Measurements from ENCODE around the gene MLLT3.

The MLLT3 gene

GRCh38 chr9:20559231-20559890 lies 62.9 kb downstream of the MLLT3 start:
- DNase-seq (ENCODE audit: low read depth in 2 of 2, low spot score in 1 of 2), result no peak

- DNase-seq (ENCODE audit: low read depth in 2 of 2, low spot score in 1 of 2), result no peak
Measured at GRCh38 chr9:20558566-20559016, 63.7 kb downstream of the MLLT3 start.

- no peak for DNase-seq (ENCODE audit: low read depth in 2 of 2, low spot score in 1 of 2)
Measured at GRCh38 chr9:20557890-20558565, 64.3 kb downstream of the MLLT3 start.

GRCh38 chr9:20557285-20557684 lies 65.0 kb downstream of the MLLT3 start:
- no peak for DNase-seq (ENCODE audit: low read depth in 2 of 2, low spot score in 1 of 2)

- no peak for DNase-seq (ENCODE audit: low read depth in 2 of 2, low spot score in 1 of 2)
Measured at GRCh38 chr9:20553558-20554149, 68.6 kb downstream of the MLLT3 start.

- no peak for DNase-seq (ENCODE audit: low read depth in 2 of 2, low spot score in 1 of 2)
Measured at GRCh38 chr9:20552874-20553557, 69.3 kb downstream of the MLLT3 start.

GRCh38 chr9:20551835-20552234 lies 70.5 kb downstream of the MLLT3 start:
- DNase-seq (ENCODE audit: low read depth in 2 of 2, low spot score in 1 of 2), result no peak

- DNase-seq (ENCODE audit: low read depth in 2 of 2, low spot score in 1 of 2), result no peak
Measured at GRCh38 chr9:20551236-20551635, 71.1 kb downstream of the MLLT3 start.

GRCh38 chr9:20550326-20550725 lies 72.0 kb downstream of the MLLT3 start:
- no peak for DNase-seq (ENCODE audit: low read depth in 2 of 2, low spot score in 1 of 2)

- no peak for DNase-seq (ENCODE audit: low read depth in 2 of 2, low spot score in 1 of 2)
Measured at GRCh38 chr9:20549053-20549452, 73.2 kb downstream of the MLLT3 start.

- DNase-seq (ENCODE audit: low read depth in 2 of 2, low spot score in 1 of 2), result no peak
Measured at GRCh38 chr9:20545023-20545622, 77.2 kb downstream of the MLLT3 start.

GRCh38 chr9:20540169-20540863 lies 82.0 kb downstream of the MLLT3 start:
- DNase-seq (ENCODE audit: low read depth in 2 of 2, low spot score in 1 of 2), result no peak

GRCh38 chr9:20538956-20539355 lies 83.3 kb downstream of the MLLT3 start:
- DNase-seq (ENCODE audit: low read depth in 2 of 2, low spot score in 1 of 2), result no peak

- no peak for DNase-seq (ENCODE audit: low read depth in 2 of 2, low spot score in 1 of 2)
Measured at GRCh38 chr9:20538092-20538491, 84.2 kb downstream of the MLLT3 start.

GRCh38 chr9:20537294-20537693 lies 85.0 kb downstream of the MLLT3 start:
- DNase-seq (ENCODE audit: low read depth in 2 of 2, low spot score in 1 of 2), result no peak

- no peak for DNase-seq (ENCODE audit: low read depth in 2 of 2, low spot score in 1 of 2)
Measured at GRCh38 chr9:20532584-20532983, 89.7 kb downstream of the MLLT3 start.

GRCh38 chr9:20529837-20530236 lies 92.5 kb downstream of the MLLT3 start:
- DNase-seq (ENCODE audit: low read depth in 2 of 2, low spot score in 1 of 2), result no peak

GRCh38 chr9:20528253-20528652 lies 94.0 kb downstream of the MLLT3 start:
- DNase-seq (ENCODE audit: low read depth in 2 of 2, low spot score in 1 of 2), result no peak

GRCh38 chr9:20526500-20527319 lies 95.6 kb downstream of the MLLT3 start:
- no peak for DNase-seq (ENCODE audit: low read depth in 2 of 2, low spot score in 1 of 2)

- DNase-seq (ENCODE audit: low read depth in 2 of 2, low spot score in 1 of 2), result no peak
Measured at GRCh38 chr9:20524776-20525175, 97.5 kb downstream of the MLLT3 start.

All from stimulated activated CD8-positive, alpha-beta memory T cell treated with anti-CD3 and anti-CD28 coated beads, Interleukin-4, amount 100 ng/mL, for 4 hours (primary cell).